HG03378 (cell line): Measurements from ENCODE around the gene TMEM253.
A peak's percentile ranks its signal among the peaks of the same experiment; 100 is the strongest.

ENCODE experiments used
- ATAC-seq: cut with Tn5 transposase; IDR thresholded peaks from one replicate; pipeline ENCODE4 v1.9.1; 2021; ENCODE audit warnings: mild to moderate bottlenecking, moderate library complexity; ENCODE audit not compliant: unreplicated experiment

The TMEM253 gene

GRCh38 chr14:21103710-21104447 is 3.0 kb downstream of the TMEM253 start:
- peak; percentile 87 for ATAC-seq

GRCh38 chr14:21104448-21105060 is 3.7 kb downstream of the TMEM253 start:
- peak; percentile 35 for ATAC-seq

- no peak for ATAC-seq
Measured at GRCh38 chr14:21105095-21105494, 4.2 kb downstream of the TMEM253 start.

GRCh38 chr14:21106176-21106497 is 5.3 kb downstream of the TMEM253 start:
- ATAC-seq: no peak

GRCh38 chr14:21106498-21107282 is 5.8 kb downstream of the TMEM253 start:
- ATAC-seq: no peak

- no peak for ATAC-seq
Measured at GRCh38 chr14:21107283-21107800, 6.5 kb downstream of the TMEM253 start.

GRCh38 chr14:21108791-21109190 is 7.9 kb downstream of the TMEM253 start:
- no peak for ATAC-seq

- peak; percentile 63 for ATAC-seq
Measured at GRCh38 chr14:21109377-21110138, 8.7 kb downstream of the TMEM253 start.

GRCh38 chr14:21112255-21112654 is 11.4 kb downstream of the TMEM253 start:
- ATAC-seq: no peak

- ATAC-seq: no peak
Measured at GRCh38 chr14:21113369-21113768, 12.5 kb downstream of the TMEM253 start.

GRCh38 chr14:21118933-21119332 is 18.1 kb downstream of the TMEM253 start:
- ATAC-seq: no peak

GRCh38 chr14:21120686-21121085 is 19.8 kb downstream of the TMEM253 start:
- no peak for ATAC-seq

GRCh38 chr14:21121122-21121521 is 20.3 kb downstream of the TMEM253 start:
- ATAC-seq: no peak

- no peak for ATAC-seq
Measured at GRCh38 chr14:21123429-21123828, 22.6 kb downstream of the TMEM253 start.

GRCh38 chr14:21133901-21134300 is 33.0 kb downstream of the TMEM253 start:
- ATAC-seq: no peak

- ATAC-seq: no peak
Measured at GRCh38 chr14:21136024-21136423, 35.2 kb downstream of the TMEM253 start.

GRCh38 chr14:21142357-21142756 is 41.5 kb downstream of the TMEM253 start:
- no peak for ATAC-seq

GRCh38 chr14:21145437-21145836 is 44.6 kb downstream of the TMEM253 start:
- no peak for ATAC-seq

- ATAC-seq: no peak
Measured at GRCh38 chr14:21149641-21150367, 48.9 kb downstream of the TMEM253 start.
